HepG2 (cell line): ENCODE measurements around the gene CAMSAP1. TPM values are rescaled to one million over a fixed set of nuclear protein-coding genes. Genes with fewer than 3 reads are reported as not detected.

Experiments
- ATAC-seq: fragments of 200-7000 bp; cut with Tn5 transposase; 3 replicates; pipeline ENCODE4 v1.9.1; 2020; ENCODE audit warnings: mild to moderate bottlenecking, moderate library complexity
- BruUV-seq: library from RNA; stranded (reverse); fragments of 400-500 nt; replicated peaks from 2 replicates; lab custom pipeline; 2021; lab: Mats Ljungman, UMichigan
- CTCF ChIA-PET: fragments of 300-600 bp; formaldehyde crosslinking; extraction: SDS; loops from one replicate; lab custom pipeline; 2021; ENCODE audit warnings: low total read pairs, inconsistent platforms, low intra/inter-chr PET ratio; lab: Yijun Ruan, JAX
- POLR2A ChIA-PET: fragments of 350-600 bp; sonication (Branson Sonifier 250); formaldehyde crosslinking; loops from one replicate; lab custom pipeline; 2020; ENCODE audit warnings: antibody characterized with exemption, inconsistent platforms; lab: Yijun Ruan, JAX
- DNase-seq: peaks from one replicate; pipeline ENCODE4 v3.0.0-alpha.2; 2015; ENCODE audit warnings: low spot score
- FAIRE-seq: peaks from 3 replicates; lab custom pipeline; 2011; peaks lifted over from hg19 to GRCh38; lab: Jason Lieb, UNC
- H2AFZ ChIP-seq: one replicate; pipeline ENCODE4 v1.6.1; 2011; ENCODE audit warnings: low read length, inconsistent platforms
- H3K27ac ChIP-seq: fragments of 300-600 bp; 3 replicates; pipeline ENCODE4 v1.8.0; 2011; ENCODE audit warnings: mixed run types, mild to moderate bottlenecking, mixed read lengths, low read length, inconsistent platforms; ENCODE audit not compliant: insufficient read depth; ENCODE audit errors: extremely low read length
- H3K27me3 ChIP-seq, 2 experiments: fragments of 200-600 bp in 1 of 2; 2 replicates in 1 of 2; 3 replicates in 1 of 2; pipeline versions ENCODE4 v1.6.0 to v1.8.0; 2011; ENCODE audit warnings: low read length in 2 of 2, mild to moderate bottlenecking in 2 of 2, moderate library complexity in 2 of 2, inconsistent platforms in 1 of 2; ENCODE audit not compliant: insufficient read depth in 2 of 2, control insufficient read depth in 1 of 2
- H3K36me3 ChIP-seq, 2 experiments: fragments of 200-600 bp in 1 of 2; replicated peaks in 1 of 2; 2 replicates in 1 of 2; 3 replicates in 1 of 2; pipeline versions ENCODE4 v1.5.1 to v1.8.0; 2011; ENCODE audit warnings: low read length in 2 of 2, inconsistent platforms in 1 of 2; ENCODE audit not compliant: insufficient read depth in 2 of 2, control insufficient read depth in 1 of 2
- H3K4me1 ChIP-seq: 2 replicates; pipeline ENCODE4 v1.5.1; 2012; ENCODE audit warnings: low read length, inconsistent platforms; ENCODE audit not compliant: insufficient read depth
- H3K4me2 ChIP-seq: 2 replicates; pipeline ENCODE4 v1.6.0; 2011; ENCODE audit warnings: low read depth, low read length, inconsistent platforms
- H3K4me3 ChIP-seq, 3 experiments: fragments of 200-600 bp in 1 of 3; sonication (generic), shearing (Covaris generic) in 1 of 3; replicated peaks in 1 of 3; 2 replicates each; pipeline ENCODE4 v1.5.1; 2011 to 2016; ENCODE audit warnings: low read length in 3 of 3, inconsistent platforms in 2 of 3, low read depth in 2 of 3, mild to moderate bottlenecking in 2 of 3, control low read depth in 1 of 3, mixed read lengths in 1 of 3; ENCODE audit not compliant: insufficient read depth in 1 of 3
- H3K79me2 ChIP-seq: one replicate; pipeline ENCODE4 v1.6.1; 2011; ENCODE audit warnings: low read length, inconsistent platforms; ENCODE audit not compliant: insufficient read depth
- H3K9ac ChIP-seq: 2 replicates; pipeline ENCODE4 v1.6.0; 2011; ENCODE audit warnings: mild to moderate bottlenecking, low read depth, low read length, inconsistent platforms; ENCODE audit not compliant: insufficient read depth
- H3K9me3 ChIP-seq: 2 replicates; pipeline ENCODE4 v1.5.1; 2012; ENCODE audit warnings: mild to moderate bottlenecking, low read length
- H4K20me1 ChIP-seq: 2 replicates; pipeline ENCODE4 v1.6.0; 2011; ENCODE audit warnings: inconsistent platforms, mild to moderate bottlenecking, low read length, moderate library complexity; ENCODE audit not compliant: insufficient read depth
- FOXO4 ChIP-seq: sonication (generic); formaldehyde crosslinking; conservative IDR thresholded peaks from 2 replicates; pipeline ENCODE4 v1.8.1; 2023; ENCODE audit warnings: missing genetic modification reagents
- POLR2AphosphoS5 ChIP-seq: IDR thresholded peaks from 2 replicates; pipeline ENCODE4 v1.6.1; 2012; ENCODE audit warnings: low read depth, low read length
- RFXAP ChIP-seq: sonication (generic); formaldehyde crosslinking; IDR thresholded peaks from 2 replicates; pipeline ENCODE4 v1.4.0; 2020; ENCODE audit warnings: missing genetic modification reagents, borderline replicate concordance
- RXRA ChIP-seq: sonication (generic); formaldehyde crosslinking; IDR thresholded peaks from 2 replicates; pipeline ENCODE4 v1.5.1; 2020; ENCODE audit warnings: missing genetic modification reagents
- TBX2 ChIP-seq: sonication (generic); formaldehyde crosslinking; IDR thresholded peaks from 2 replicates; pipeline ENCODE4 v1.5.0; 2020; ENCODE audit warnings: missing genetic modification reagents, mild to moderate bottlenecking, borderline replicate concordance
- ZNF652 ChIP-seq: IDR thresholded peaks from 2 replicates; pipeline ENCODE4 v1.6.1; 2016; ENCODE audit warnings: low read depth, borderline replicate concordance
- ZNF670 ChIP-seq: sonication (generic); formaldehyde crosslinking; IDR thresholded peaks from 2 replicates; pipeline ENCODE4 v1.8.0; 2022; ENCODE audit warnings: mild to moderate bottlenecking, missing genetic modification reagents, borderline replicate concordance
- ZNF792 ChIP-seq: IDR thresholded peaks from 2 replicates; pipeline ENCODE4 v1.6.1; 2016
- WGBS: methylation state at CpG from one replicate; pipeline ENCODE4 v1.1.6; 2017; ENCODE audit warnings: low lambda C conversion rate; 5-methylcytosine and 5-hydroxymethylcytosine counted together
- in situ Hi-C: cut with HindIII; loops from 2 replicates; pipeline ENCODE4 v1.10.0; 2017; ENCODE audit warnings: low pct_unique_long_range_greater_than_20kb; ENCODE audit not compliant: extremely low pct_ligation_motif_present
- intact Hi-C: fragments of 100-400 bp; cut with micrococcal nuclease; formaldehyde crosslinking; loops from one replicate; pipeline ENCODE4 v1.10.0; 2022; ENCODE audit not compliant: unreplicated experiment
- polyA plus RNA-seq, 8 experiments: library from polyadenylated mRNA; depleted of rRNA in 3 of 8; stranded (reverse) in 7 of 8; unstranded in 1 of 8; fragments of >200 nt; fragmentation: Illumina TruSeq in 4 of 8; extraction: Trizol in 4 of 8; gene quantifications; 2 replicates each; pipeline versions ENCODE4 v1.2.1 to v1.2.3, GENCODE V29; 2011 to 2016; ENCODE audit warnings: low read depth in 4 of 8, missing spikeins in 1 of 8, mixed read lengths in 1 of 8; ENCODE audit not compliant: insufficient read depth in 1 of 8
- total RNA-seq, 5 experiments: library from RNA; depleted of rRNA; stranded (reverse); fragments of >200 nt; fragmentation: Illumina TruSeq; extraction: Trizol; gene quantifications; 2 replicates each; pipeline ENCODE4 v1.2.3, GENCODE V29; 2016; ENCODE audit warnings: low read depth in 1 of 5
- TF ChIP-seq, protein P1 (sequence below): sonication (generic); formaldehyde crosslinking; IDR thresholded peaks from 2 replicates; pipeline ENCODE4 v1.5.0; 2020; ENCODE audit warnings: mild to moderate bottlenecking, missing genetic modification reagents

CAMSAP1 gene
- total and polyA plus RNA-seq, 2 of the 13 experiments (the other 11 are each of a cell fraction or from before 2014, with no cell fraction given) = 3.8 to 12.4 TPM

DNA sequence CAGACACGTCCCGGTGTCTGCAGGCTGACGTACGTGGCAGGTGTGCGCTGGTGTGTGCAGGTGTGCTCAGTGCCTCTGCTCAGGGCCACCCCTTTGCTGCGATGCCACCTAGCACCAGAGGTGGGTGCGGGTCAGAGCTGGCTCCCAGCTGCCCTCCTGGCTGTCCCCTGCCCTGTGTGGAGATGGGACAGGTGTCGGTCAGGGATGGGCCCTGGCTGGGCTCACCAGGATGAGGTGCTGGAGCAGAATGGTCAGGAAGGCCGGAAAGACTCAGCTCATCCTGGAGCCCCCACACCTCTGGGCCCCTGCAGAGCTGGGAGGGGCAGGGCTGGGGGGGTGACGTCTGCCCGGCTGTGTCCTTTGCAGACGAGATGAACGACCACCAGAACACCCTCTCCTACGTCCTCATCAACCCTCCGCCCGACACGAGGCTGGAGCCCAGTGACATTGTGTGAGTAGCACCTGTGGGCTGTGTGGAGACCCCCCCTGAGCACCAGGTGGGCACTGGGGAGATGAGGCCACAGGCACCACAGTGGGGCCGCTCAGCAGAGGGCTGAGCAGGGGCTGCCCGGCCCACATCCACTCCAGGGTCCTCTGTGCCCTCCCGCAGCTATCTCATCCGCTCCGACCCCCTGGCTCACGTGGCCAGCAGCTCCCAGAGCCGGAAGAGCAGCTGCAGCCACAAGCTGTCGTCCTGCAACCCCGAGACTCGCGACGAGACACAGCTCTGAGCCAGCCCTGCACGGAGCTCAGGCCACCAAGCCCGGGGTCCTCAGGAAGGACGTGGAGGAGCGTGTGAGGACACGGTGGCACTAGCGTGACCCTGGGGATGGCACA is 115.7 kb downstream of the CAMSAP1 start:
- peak overlapping the region; percentile 7; the same call in 1 of the 2 replicates for H3K4me2 ChIP-seq
- H3K27ac ChIP-seq = no peak overlapping the region
- H3K9ac ChIP-seq = no peak overlapping the region
- no peaks in the 10 kb centered on the region for H3K79me2 ChIP-seq
- ATAC-seq (no peak), DNase-seq (no peak), FAIRE-seq (no peak)
- BruUV-seq = no TSS peak
- H3K27me3 ChIP-seq = peaks cover 21 to 85% of the 10 kb centered on the region in 2 experiments; a peak in 4 of 5 replicates
- ChIA-PET CTCF (no interaction called here), POLR2A (no interaction called here)
- no peak for TF ChIP-seq FOXO4 (CRISPR knock-in tag)
- TF ChIP-seq ZNF792 (CRISPR knock-in tag) = no peak
- TF ChIP-seq ZNF670 (CRISPR knock-in tag) = no peak
- TF ChIP-seq RXRA (CRISPR knock-in tag) = no peak
- in situ Hi-C loops (no loop called here), intact Hi-C loops (no loop called here)
- H4K20me1 ChIP-seq = 0 out of 2 replicates have a peak, but pooled peaks cover 3% of the 10 kb centered on the region
- no peaks in the 10 kb centered on the region for H3K9me3 ChIP-seq
- no peak overlapping the region for H3K4me3 ChIP-seq
- whole genome bisulfite sequencing = 36% methylated on average over 10 of the region's 35 CpGs
- no peaks in the 10 kb centered on the region for H3K36me3 ChIP-seq
- no peaks in the 10 kb centered on the region for H3K4me1 ChIP-seq
- no peak overlapping the region for H2AFZ ChIP-seq

DNA sequence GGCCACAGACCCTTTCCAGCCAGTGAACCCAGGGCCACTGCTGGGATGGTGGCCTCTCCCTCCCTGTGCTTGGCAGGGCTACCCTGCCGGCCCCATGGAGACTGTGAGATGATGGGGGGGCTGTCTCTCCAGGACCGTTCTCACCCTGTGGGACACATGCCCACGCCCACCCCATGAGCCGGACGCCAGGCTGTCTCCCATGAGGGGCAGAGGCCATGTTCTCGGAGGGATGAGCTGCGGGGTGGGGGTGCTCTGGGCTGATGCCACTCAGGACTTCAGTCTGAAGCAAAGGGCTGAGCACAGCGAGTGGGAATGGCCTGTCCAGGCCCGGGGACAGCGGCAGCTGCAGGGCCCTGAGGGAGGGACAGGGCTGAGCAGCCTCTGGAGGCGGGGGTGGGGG is 116.5 kb downstream of the CAMSAP1 start:
- H3K79me2 ChIP-seq = no peaks in the 10 kb centered on the region
- H3K9me3 ChIP-seq = no peaks in the 10 kb centered on the region
- CTCF ChIA-PET = no interaction called here
- DNase-seq (no peak), FAIRE-seq (no peak)
- H3K9ac ChIP-seq = no peak overlapping the region
- H3K4me3 ChIP-seq = no peak overlapping the region
- TF ChIP-seq, protein P1, sequence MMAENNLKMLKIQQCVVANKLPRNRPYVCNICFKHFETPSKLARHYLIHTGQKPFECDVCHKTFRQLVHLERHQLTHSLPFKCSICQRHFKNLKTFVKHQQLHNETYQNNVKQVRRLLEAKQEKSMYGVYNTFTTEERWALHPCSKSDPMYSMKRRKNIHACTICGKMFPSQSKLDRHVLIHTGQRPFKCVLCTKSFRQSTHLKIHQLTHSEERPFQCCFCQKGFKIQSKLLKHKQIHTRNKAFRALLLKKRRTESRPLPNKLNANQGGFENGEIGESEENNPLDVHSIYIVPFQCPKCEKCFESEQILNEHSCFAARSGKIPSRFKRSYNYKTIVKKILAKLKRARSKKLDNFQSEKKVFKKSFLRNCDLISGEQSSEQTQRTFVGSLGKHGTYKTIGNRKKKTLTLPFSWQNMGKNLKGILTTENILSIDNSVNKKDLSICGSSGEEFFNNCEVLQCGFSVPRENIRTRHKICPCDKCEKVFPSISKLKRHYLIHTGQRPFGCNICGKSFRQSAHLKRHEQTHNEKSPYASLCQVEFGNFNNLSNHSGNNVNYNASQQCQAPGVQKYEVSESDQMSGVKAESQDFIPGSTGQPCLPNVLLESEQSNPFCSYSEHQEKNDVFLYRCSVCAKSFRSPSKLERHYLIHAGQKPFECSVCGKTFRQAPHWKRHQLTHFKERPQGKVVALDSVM (CRISPR knock-in tag) = no peak
- no peak for TF ChIP-seq TBX2 (CRISPR knock-in tag)
- no peak for TF ChIP-seq RFXAP
- TF ChIP-seq ZNF652 = no peak
- no peak for TF ChIP-seq POLR2AphosphoS5
- TF ChIP-seq, all 625 proteins: peak for 0
- no peak for ATAC-seq
- intact Hi-C loops (no loop called here), in situ Hi-C loops (no loop called here)
- no TSS peak for BruUV-seq
- Histone ChIP-seq H3K27me3 (peaks cover 21 to 87% of the 10 kb centered on the region in 2 experiments; a peak in 4 of 5 replicates), H4K20me1 (0 out of 2 replicates have a peak, but pooled peaks cover 3% of the 10 kb centered on the region), H3K36me3 (no peaks in the 10 kb centered on the region), H2AFZ (no peak overlapping the region), H3K27ac (no peak overlapping the region), H3K4me2 (no peak overlapping the region), H3K4me1 (no peaks in the 10 kb centered on the region)
- WGBS = 7% methylated on average over 8 of the region's 11 CpGs
- POLR2A ChIA-PET = no interaction called here
